Stimulated activated CD8-positive, alpha-beta memory T cell treated with anti-CD3 and anti-CD28 coated beads, Interleukin-4, amount 100 ng/mL, for 4 hours (primary cell): ENCODE data around the gene DDX39B.
A peak's percentile ranks its signal among the peaks of the same experiment; 100 is the strongest.
"Not testable (repeated sequence)": the region's sequence is repeated elsewhere in the genome, so short reads cannot be mapped to it uniquely, and the experiment has no call there.

Experiments
- DNase-seq, 2 donors: peaks; one replicate each; pipeline ENCODE4 v3.0.0-alpha.2; 2020; ENCODE audit warnings: low read depth in 2 of 2, low spot score in 1 of 2

DDX39B gene

DNA sequence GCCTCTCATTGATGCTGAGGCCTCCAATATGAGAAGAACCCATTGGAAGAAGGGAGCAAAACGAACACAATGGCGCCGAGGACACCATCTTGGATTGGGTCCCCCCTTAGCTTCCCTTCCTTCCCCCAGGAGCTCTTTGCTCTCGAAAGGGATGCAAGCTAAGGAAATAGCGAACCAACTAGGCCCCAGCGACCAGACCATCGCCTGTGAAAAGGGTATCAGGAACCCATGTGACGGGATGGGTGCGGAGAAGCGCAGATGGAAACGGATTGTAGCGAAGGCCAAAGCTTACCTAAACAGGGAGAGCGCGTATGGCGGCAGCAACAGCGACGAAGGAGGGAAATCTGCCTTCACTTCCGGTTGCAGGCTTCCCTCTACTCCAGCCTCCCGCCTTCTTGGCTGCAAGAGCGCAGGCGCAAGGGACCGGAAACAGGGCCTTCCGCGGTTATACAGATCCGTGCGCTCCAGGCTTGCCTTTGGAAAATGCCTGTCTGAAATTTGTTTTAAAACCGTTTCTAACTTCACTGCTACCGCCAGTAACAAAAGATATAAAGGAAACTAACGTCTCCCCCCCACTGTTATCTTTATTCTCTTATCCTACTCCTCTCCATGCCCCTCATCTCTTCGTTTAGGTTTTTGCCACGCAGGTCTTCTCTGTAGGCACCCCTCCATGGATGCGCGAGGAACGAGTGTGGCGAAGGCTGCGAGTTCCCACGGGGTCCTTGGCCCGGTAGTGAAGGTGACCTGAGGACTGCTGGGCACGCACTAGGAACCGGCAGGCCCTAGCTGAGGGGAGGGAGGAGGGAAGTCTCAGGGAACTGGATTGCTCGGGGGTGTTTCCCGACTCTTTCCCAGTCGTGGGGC lies at the start of gene DDX39B:
Gene DDX39B (minus strand): TSS at position 346 of the 864 bp plus-strand sequence. CDS start 1,471 bp downstream, outside the sequence.
- peak; percentile 82 to 90 for DNase-seq

GRCh38 chr6:31590691-31591090 lies 48.9 kb upstream of the DDX39B start:
- DNase-seq, result not testable (repeated sequence)

DNA sequence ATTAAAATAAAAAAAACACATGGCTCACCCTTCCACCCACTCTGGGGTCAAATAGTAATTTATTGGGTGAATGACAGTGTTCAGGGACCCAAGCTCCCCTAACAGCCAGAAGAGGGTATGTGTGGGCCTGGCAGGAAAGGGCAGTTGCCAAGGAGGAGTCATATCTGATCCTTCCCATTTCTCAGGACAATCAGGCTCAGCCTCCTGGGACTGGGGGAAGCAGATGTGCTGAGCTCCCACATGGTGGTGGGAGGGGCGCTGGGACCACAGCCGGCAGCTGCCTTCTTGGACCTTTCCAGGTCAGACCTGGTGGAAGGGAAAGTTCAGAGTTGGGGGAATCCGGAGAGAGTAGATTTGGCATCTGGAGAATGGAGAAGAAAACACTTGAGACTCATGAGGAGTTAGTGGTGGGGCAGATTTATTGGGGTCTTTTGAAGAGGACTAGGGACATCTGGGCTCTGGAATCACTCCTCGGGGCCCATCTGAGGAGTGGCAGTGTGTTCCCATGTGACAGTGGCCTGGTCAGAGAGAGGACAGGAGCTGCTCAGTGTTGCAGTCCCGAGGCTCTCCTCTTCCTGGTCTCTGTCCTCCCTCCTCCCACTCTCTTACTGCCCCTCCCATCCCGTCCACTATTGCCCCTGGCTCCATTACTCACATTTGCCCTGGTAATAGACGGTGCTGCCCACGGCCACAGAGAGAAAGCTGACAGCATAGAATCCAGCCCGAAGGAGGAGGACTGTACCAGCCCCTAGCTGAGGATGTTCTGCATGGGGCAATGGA lies 47.3 kb upstream of the DDX39B start:
- DNase-seq, result no peak

GRCh38 chr6:31587791-31588777 lies 46.3 kb upstream of the DDX39B start:
- DNase-seq, result no peak

DNA sequence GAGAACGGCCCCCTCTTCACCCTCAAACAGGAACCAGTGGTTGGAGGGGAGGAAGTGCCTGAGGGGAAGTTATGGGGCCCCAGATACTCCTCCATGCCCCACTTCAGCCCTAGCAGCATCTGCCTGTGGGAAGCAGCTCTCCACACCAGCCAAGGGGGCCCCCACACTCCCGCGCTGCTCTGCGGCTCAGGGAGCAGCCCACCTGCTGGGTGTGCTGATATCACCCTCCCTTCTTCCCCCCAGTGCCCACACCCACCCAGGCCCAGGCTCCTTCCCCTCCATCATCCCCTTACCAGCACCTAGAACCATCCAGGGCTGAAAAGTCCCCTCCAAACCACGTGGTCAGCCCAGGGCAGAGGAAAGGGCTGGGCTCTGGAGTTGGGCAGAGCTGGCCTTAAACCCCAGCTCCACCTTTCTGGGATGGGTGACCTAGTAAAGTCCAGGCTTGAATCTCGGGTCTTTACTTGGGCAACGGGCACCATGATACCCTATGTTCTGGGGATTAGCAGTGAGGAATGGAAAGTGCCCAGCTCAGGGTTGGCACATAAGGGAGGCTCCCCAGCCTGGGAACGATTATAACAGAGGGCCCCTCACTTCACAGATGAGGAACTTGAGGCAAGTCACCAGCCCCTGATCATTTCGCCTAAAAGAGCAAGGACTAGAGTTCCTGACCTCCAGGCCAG lies 44.9 kb upstream of the DDX39B start:
- no peak for DNase-seq

DNA sequence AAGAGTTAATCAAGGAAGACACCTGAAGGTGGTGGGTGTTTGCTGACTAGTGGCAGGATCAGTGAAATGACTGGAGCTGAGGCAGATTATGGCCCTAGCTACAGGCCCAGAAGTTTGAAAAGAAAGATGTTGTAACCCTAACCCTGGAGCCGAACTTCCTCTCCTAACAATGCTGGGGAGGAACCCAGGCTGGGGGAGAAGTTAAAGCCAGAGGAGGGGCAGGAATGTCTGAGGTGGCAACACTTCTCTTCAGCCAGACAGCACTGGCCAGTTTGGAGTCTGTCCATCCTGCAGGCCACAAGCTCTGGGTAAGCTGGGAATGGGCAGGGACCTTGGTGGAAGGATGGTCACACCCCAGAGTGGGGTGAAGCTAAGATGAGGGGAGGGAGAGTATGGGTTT lies 44.2 kb upstream of the DDX39B start, which contains the start of gene LST1:
Gene LST1 (plus strand): TSS at position 270 of the 400 bp plus-strand sequence. CDS start 1,023 bp downstream, outside the sequence.
- no peak for DNase-seq

DNA sequence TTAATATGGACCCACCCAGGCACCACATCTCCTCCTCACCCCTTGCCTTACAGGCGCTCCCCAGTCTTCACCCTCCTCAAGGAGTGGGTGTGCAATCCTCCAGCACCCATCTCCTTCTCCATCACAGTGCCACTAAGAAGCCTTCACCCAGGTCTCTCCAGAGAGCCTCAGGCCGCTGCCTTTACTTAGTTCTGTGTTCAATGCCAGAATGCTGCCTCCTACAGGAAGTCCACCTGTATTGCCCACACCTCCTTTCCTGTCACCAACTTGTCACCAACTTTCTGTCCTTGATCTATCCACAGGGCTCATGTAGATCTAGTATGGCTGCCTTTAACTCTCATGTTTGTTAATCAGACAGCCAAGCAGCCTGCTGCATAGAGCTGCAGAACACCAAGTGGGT lies 43.7 kb upstream of the DDX39B start:
- DNase-seq, result no peak

GRCh38 chr6:31582230-31582643 lies 40.4 kb upstream of the DDX39B start, which contains the start of gene LTB:
LTB (minus strand) TSS chr6:31582424; CDS start chr6:31582417, 7 bp downstream.
- no peak for DNase-seq

GRCh38 chr6:31581434-31582229 lies 39.8 kb upstream of the DDX39B start:
- DNase-seq, result no peak

- peak; percentile 74 to 79 for DNase-seq
These were observed 39.1 kb upstream of the DDX39B start for GRCh38 chr6:31580807-31581433.

GRCh38 chr6:31580438-31580740 lies 38.6 kb upstream of the DDX39B start:
- no peak for DNase-seq

DNA sequence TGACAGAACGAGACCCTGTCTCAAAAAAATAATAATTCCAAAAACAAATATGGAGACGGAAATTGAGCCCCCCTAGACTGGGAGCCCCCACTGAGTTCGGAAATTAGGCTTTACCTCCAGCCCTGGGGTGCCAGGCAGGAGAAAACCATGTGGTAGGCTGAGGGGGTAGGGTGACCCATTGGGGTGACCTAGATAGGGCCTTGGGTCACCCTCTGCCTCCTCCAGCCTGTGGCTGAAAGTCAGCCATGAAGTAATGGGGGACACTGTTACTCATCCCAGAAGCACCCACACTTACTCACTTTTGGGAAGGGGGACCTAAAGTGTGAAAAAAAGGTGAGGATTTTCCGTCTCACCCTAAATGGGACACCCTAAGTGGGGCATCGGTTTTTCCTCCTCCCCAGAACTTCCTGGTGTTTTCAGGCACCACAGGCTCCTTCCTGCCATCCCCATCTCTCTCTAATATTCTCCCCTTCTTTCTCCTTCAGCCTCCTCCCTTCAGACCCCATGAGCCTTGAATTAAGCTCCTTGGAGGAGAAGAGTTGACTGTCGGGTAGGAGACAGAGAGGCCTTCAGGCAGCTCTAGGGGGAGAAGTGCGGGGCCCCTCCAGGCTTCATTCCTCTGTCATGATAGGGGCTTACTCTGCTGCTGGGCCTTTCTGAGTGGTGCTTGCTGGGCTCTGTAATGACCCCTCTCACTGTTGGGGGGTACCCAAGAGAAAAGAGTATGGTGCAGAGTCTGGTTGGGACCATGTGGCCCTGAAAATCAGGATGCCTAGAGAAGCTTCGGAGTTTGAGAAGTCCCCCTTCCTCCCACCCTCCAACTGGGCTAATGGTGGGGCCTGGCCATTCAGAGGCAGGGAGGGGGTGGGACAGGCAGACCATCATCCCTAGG lies 38.0 kb upstream of the DDX39B start:
- no peak for DNase-seq

DNA sequence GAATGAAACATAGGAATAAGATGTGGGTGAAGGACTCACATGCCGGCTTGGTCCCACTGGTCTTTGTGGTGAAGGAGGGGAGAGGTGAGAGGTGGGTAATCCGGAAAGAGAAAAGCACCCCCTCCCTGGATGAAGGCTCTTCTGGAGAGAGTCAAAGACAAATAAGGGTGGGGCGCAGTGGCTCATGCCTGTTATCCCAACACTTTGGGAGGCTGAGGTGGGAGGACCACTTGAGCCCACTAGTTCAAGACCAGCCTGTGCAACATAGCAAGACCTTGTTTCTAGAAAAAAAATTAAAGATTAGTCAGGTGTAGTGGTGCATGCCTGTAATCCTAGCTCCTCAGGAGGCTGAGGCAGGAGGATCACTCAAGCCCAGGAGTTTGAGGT lies 37.3 kb upstream of the DDX39B start:
- no peak for DNase-seq

GRCh38 chr6:31578184-31579118 lies 36.6 kb upstream of the DDX39B start:
- no peak for DNase-seq

GRCh38 chr6:31577579-31577966 lies 35.8 kb upstream of the DDX39B start:
- no peak for DNase-seq

DNA sequence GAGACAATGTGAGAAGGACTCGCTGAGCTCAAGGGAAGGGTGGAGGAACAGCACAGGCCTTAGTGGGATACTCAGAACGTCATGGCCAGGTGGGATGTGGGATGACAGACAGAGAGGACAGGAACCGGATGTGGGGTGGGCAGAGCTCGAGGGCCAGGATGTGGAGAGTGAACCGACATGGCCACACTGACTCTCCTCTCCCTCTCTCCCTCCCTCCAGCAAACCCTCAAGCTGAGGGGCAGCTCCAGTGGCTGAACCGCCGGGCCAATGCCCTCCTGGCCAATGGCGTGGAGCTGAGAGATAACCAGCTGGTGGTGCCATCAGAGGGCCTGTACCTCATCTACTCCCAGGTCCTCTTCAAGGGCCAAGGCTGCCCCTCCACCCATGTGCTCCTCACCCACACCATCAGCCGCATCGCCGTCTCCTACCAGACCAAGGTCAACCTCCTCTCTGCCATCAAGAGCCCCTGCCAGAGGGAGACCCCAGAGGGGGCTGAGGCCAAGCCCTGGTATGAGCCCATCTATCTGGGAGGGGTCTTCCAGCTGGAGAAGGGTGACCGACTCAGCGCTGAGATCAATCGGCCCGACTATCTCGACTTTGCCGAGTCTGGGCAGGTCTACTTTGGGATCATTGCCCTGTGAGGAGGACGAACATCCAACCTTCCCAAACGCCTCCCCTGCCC lies 35.2 kb upstream of the DDX39B start:
- no peak for DNase-seq
